NT2/D1 (cell line): ENCODE measurements around the gene UNK.

Source experiments
- SUZ12 ChIP-seq: IDR thresholded peaks from 2 replicates; pipeline ENCODE4 v1.6.1; 2011; ENCODE audit not compliant: insufficient read length, insufficient read depth; ENCODE audit errors: extremely low read depth
- YY1 ChIP-seq: IDR thresholded peaks from 2 replicates; pipeline ENCODE4 v1.6.1; 2011; ENCODE audit not compliant: insufficient read length, insufficient read depth
- ZNF274 ChIP-seq: IDR thresholded peaks from 2 replicates; pipeline ENCODE4 v1.6.1; 2011; ENCODE audit warnings: mild to moderate bottlenecking, low read depth, low read length

- TF ChIP-seq YY1 = no peak
- TF ChIP-seq ZNF274 = no peak
- no peak for TF ChIP-seq SUZ12
Observed at GRCh38 chr17:75816693-75817092, 32.1 kb downstream of the UNK start.
